Stimulated activated CD4-positive, alpha-beta T cell treated with anti-CD3 and anti-CD28 coated beads, TNF-alpha, amount 100 ng/mL, for 1 hour (primary cell): ENCODE data around the gene C3orf20.

Source experiments
- DNase-seq, 3 donors: peaks; one replicate each; pipeline ENCODE4 v3.0.0-alpha.2; 2020; ENCODE audit warnings: low read depth in 3 of 3, low spot score in 1 of 3

C3orf20 gene

GRCh38 chr3:14698601-14699244 is 23.8 kb downstream of the C3orf20 start:
- DNase-seq = no peak

- no peak for DNase-seq
These were observed 24.7 kb downstream of the C3orf20 start for GRCh38 chr3:14699643-14700042.

GRCh38 chr3:14700891-14701290 is 25.9 kb downstream of the C3orf20 start:
- DNase-seq = no peak

- DNase-seq = no peak
These were observed 26.7 kb downstream of the C3orf20 start for GRCh38 chr3:14701676-14702075.

- no peak for DNase-seq
These were observed 28.3 kb downstream of the C3orf20 start for GRCh38 chr3:14703128-14703750.

- no peak for DNase-seq
These were observed 28.9 kb downstream of the C3orf20 start for GRCh38 chr3:14703791-14704190.

GRCh38 chr3:14706096-14706495 is 31.2 kb downstream of the C3orf20 start:
- DNase-seq = no peak

- DNase-seq = no peak
These were observed 41.6 kb downstream of the C3orf20 start for GRCh38 chr3:14716591-14716990.

GRCh38 chr3:14717307-14717706 is 42.4 kb downstream of the C3orf20 start:
- no peak for DNase-seq

GRCh38 chr3:14718539-14718938 is 43.6 kb downstream of the C3orf20 start:
- no peak for DNase-seq

GRCh38 chr3:14719006-14719405 is 44.1 kb downstream of the C3orf20 start:
- no peak for DNase-seq

GRCh38 chr3:14721126-14721864 is 46.4 kb downstream of the C3orf20 start:
- DNase-seq = no peak

GRCh38 chr3:14725013-14725412 is 50.1 kb downstream of the C3orf20 start:
- DNase-seq = no peak

GRCh38 chr3:14725564-14726440 is 50.9 kb downstream of the C3orf20 start:
- no peak for DNase-seq

- DNase-seq = no peak
These were observed 51.5 kb downstream of the C3orf20 start for GRCh38 chr3:14726441-14726780.

- DNase-seq = no peak
These were observed 53.2 kb downstream of the C3orf20 start for GRCh38 chr3:14728113-14728512.

- no peak for DNase-seq
These were observed 55.9 kb downstream of the C3orf20 start for GRCh38 chr3:14730703-14731382.

GRCh38 chr3:14740983-14741382 is 66.0 kb downstream of the C3orf20 start:
- DNase-seq = no peak

- DNase-seq = no peak
These were observed 66.6 kb downstream of the C3orf20 start for GRCh38 chr3:14741510-14741909.

- DNase-seq = no peak
These were observed 69.6 kb downstream of the C3orf20 start for GRCh38 chr3:14744556-14744955.

- DNase-seq = no peak
These were observed 75.7 kb downstream of the C3orf20 start for GRCh38 chr3:14750650-14751049.
